HG02759 (cell line): ENCODE measurements around the gene AHCY.

ENCODE experiments used
- ATAC-seq: cut with Tn5 transposase; IDR thresholded peaks from one replicate; pipeline ENCODE4 v1.9.1; 2021; ENCODE audit warnings: mild to moderate bottlenecking, moderate library complexity; ENCODE audit not compliant: unreplicated experiment

Gene AHCY

DNA sequence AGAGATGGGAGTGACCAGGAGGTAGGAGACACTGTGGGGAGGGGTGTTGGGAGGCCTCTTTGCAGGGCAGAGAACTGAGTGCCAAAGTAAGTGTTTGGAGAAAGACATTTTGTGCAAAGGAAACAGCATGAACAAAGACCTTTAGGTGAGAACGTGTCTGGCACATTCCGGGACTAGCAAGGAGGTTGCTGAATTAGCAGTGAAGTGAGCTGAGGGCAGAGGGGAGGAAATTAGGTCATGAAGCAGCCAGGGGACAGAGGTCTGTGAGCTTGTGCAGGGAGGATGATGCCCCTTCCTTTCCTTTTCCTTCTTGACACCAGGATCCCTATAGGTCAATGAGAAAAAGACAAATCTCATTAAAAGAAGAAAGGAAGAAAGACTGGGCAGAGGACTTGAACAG is 21.4 kb upstream of the AHCY start:
- no peak for ATAC-seq

DNA sequence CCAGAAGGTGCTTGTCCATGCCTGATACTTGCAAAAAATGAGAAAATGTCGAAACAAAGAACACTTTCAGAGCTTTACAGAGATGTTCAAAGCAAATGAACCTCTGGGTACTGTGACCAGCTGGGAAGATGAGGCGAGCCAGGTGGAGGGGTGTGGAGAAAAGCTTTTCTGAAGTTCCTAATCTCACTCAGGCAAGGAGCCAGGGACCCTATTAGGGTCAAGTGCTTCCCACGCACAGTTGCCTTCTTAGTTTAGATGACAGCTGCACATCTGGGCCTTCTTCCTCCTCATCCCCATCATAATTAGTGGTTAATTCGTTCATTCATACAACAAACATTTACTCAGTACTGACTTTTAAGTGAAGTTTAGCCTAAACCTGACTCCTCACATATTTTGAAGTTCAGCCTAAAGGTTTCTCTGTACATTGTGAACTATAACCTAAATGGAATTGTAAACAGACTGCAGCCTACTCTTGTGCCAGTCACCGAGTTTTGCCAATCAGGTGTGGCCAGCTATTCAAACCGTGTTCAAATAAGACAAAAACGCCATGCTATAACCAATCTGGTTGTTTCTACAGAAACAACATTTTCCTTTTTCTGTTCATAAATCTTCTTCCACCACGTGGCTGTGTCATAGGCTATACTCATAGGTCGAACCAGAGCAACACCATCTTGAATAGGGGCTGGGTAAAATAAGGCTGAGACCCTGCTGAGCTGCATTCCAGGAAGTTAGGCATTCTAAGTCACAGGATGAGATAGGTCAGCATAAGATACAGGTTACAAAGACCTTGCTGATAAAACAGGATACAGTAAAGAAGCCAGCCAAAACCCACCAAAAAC is 19.3 kb upstream of the AHCY start:
- ATAC-seq, result no peak

DNA sequence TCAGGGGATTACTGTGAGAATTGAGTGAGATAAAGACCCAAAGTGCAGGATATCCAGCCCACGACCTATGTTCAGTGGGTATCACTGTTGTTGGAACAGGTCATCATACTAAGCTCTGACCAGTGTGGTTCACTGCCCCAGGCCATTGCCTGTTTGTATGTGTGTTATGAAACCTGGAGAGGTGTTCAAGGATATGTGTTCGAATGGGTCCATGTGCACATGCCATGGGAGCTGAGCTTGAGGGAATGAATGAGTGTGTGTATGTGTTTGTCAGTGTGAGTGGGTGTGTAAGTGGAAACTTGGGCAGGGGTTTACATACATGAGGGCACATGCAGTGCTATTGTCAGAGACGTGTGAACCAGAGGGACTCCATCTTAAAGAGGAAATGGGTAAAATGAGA is 17.7 kb upstream of the AHCY start:
- no peak for ATAC-seq

DNA sequence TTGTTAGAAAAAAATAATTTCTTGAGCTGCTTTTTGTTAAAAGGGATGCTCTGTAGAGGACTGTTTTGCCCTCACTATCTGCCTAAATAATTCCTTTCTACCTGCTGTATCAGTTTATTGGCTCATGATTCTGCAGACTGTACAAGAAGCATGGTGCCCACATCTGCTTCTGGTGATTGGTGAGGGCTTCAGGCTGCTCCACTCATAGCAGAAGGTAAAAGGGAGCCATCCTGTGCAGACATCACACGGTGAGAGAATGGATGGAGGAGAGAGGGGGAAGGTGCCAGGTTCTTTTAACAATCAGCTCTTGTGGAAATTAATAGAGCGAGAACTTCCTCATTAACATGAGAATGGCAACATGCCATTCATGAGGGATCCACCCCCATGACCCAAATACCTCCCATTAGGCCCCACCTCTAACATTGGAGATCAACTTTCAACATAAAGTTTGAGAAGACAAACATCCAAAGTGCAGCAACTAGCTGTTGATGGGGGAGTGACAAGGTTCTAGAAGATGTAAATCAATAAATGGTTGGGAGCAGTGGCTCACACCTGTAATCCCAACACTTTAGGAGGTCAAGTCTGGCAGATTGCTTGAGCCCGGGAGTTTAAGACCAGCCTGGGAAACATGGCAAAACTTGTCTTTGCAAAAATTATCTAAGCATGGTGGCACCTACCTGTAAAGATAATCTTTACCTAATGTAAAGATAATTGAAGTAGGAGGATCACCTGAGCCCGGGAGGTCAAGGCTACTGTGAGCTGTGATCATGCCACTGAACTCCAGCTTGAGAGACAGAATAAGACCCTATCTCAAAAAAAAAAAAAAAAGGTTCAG is 15.7 kb upstream of the AHCY start:
- no peak for ATAC-seq

DNA sequence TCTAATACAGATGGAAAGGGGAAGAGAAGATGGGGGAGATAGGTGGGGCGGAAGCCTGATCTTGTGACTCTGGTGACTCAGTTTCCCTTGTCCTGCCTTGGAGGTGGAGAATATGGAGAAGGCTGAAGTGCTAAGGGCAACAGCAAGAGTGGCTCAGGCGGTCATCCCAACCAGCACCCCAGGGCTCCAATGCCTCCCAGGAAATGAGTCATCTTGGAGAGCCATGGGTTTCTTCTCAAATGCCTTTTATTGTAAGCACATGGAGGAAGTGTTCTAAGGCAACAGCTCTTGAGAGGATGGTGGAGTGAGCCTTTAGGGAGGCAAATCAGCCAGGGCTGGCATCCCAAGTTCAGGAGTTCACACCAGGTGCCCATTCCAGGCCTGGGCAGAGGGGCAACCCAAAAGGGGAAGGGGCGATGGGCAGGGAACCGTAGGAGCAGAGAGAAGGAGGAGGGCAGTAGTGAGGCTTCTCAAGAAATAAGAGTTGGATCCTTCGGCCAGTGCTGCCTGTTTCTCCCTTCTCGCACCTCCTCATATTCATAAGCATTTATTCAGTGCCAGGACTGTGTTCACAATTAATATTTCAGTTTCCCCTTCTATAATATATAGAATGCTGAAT is 13.2 kb upstream of the AHCY start:
- no peak for ATAC-seq

DNA sequence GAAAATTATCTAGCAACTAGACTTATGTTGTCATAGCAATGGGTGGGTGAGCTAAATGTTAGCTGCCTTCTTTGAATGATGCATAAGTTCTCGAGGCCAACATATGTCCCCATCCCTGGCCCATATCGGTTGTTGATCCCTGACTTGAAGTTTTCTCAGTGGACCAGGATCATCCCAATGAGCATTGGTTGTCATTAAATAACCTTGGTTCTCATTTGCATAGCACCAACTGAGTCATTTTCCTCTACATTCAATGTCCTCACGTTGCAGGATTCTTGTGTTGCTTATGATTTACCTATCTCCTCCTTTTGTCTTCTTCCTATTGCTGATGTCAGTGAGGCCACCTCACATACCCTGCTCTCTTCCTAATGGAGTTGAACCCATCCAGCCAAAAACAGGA is 12.1 kb upstream of the AHCY start:
- ATAC-seq, result no peak

DNA sequence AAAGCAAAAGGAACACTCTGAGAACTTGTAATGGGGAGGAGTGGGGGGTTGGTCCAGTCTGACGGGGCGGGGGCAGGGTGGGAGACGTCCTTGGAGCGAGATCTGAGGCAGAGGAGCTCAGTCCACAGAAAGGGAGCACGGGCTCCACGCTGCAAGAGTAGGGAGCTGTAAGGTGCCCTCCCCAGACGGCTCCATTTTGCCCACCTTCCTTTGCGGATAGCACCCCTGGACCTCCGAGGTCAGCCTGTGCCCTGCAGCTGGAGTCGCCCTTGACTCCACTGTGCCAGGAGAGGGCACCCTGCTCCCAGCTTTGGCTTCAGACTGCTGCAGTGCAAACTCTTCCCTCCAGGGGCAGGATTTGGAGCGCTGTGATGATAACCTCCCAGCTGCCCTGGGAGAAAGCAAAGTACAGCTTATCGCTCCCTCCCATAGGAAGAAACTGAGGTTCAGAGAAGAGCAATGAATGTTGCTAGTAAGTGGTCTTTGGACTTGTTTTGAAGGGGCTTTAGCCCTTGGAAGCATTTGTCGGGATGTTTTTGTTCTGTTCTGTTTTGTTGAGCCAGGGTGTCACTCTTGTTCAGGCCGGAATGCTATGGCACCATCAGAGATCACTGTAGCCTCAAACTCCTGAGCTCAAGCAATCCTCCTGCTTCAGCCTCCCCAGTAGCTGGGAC is 9.5 kb upstream of the AHCY start:
- peak; percentile 85 for ATAC-seq

DNA sequence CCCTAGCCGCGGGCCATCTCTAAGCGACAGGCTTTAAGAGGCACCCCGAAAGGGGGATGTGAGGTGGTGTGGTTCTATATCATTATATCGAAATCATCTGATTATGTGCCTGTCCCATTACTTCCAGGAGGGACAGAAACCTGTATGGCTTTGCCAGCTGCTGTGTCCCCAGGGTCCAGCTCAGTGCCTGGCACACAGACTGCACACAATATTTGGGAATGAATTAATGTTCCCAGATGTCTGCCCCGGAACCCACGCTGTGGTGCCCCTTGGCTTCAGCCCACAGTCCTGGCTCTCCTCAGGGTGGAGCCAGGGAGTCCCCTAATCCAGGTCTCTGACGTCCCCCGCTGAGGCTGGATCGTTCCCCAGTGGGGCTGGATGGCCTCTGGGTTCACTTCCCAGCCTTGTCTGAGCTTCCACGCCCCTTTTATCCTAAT is 8.9 kb upstream of the AHCY start:
- ATAC-seq, result no peak

DNA sequence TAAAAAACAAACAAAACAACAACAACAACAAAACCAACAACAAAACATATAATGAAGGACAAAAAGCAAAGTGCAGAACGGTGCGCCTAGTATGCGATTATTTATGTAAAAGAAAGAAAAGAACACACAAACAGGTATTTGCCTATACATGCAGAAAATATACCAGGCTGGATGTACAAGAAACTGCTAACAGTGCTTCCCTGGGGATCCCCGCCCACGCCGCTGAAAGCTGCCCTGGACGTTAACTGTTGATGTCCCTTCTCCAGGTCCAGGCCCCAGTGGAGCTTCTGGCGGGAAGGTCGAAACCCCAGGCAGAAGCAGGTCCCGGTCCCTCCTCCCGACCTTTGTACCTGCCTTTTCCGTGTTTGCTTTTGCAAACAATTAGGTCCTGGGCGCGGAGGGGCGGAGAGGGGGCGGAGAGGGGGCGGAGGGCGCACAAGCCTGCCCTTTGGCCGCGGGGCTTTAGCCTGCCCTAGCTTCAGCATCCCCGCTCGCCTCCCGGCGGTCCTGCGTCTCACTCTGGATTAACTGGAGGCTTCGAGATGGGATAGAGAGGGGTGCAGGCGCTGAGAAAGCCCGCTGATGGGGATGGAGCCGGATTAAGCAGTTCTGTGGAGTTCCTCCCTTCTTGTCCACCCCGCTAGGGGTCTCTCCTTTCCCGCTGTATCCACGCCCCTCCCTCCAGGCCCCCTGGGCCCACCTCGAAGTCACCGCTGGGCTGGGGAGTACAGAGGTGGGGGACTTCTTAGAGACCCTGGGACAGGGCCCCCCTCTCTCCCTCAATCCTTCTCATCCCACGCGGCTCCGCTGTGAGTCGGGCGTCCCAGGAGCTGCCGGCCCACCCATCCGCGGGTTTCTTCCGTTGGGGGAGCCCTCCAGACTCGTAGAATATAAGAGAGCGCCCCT is 8.2 kb upstream of the AHCY start:
- ATAC-seq, result no peak

DNA sequence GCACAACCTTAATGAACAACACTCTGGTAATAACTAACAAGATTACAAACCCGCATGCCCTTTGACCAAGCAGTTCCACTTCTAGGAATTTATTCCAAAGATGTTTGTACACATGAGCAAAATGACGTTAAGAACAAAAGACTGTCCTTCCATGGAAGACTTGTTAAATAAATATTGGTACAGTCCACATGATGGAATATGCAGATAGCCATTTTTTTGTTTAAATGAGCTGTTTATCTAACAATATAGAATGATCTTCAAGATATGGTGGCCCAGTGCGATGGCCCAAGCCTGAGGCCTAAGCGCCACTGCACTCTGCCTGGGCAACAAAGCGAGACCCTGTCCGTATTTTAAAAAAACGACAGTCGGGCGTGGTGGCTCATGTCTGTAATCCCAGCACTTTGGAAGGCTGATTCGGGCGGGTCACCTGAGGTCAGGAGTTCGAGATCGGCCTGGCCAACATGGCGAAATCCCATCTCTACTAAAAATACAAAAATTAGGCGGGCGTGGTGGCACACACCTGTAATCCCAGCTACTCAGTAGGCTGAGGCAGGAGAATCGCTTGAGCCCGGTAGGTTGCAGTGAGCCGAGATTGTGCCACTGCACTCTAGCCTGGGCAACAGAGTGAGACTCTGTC is 7.4 kb upstream of the AHCY start:
- no peak for ATAC-seq

DNA sequence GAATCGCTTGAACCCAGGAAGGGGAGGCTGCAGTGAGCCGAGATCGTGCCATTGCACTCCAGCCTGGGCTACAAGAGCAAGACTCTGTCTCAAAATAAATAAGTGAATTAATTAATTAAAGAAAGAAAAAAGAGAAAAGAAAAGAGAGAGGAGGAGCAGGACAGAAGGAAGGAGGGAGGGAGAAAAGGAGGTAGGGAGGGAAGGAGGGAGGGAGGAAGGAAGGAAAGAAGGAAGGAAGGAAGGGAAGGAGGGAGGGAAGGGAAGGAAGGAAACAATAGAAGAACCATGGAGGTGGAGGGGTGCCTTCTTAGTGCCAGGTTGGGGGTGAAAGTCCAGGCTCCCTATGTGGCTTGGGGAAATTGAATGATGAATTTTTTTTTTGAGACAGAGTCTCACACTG is 6.5 kb upstream of the AHCY start:
- no peak for ATAC-seq

DNA sequence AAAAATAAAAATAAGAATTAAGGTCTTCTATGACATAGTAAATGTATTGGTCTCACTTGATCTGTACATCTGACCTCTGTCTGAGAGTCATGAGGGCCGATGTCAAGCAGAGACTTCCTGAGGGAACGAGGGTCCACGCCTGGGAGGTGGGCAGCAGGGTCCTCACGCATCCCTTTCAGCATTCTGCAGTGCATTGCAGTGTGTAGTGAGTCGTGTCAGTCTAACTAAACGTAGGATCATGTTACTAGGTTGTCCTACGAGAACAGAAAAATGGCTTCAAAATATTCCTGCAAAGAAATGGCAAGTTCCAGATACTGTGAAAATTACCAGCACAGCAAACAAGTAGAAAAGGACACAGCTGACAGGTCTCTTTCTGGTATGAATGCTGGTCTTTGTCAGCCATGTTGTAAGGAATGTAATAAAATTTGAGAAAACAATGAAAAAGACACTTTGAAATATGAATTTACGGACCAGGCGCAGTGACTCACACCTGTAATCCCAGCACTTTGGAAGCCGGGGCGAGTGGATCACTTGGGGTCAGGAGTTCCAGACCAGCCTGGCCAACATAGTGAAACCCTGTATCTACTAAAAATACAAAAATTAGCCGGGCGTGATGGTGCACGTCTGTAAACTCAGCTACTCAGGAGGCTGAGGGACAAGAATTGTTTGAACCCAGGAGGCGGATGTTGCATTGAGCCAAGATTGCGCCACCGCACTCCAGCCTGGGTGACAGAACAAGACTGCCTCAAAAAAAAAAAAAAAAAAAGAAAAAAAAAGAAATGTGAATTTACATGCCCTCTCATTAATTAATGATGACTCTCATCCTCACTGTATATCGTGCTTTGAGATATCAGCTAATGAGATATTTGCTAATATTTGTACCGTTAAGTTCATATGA is 2.4 kb upstream of the AHCY start:
- ATAC-seq, result no peak

DNA sequence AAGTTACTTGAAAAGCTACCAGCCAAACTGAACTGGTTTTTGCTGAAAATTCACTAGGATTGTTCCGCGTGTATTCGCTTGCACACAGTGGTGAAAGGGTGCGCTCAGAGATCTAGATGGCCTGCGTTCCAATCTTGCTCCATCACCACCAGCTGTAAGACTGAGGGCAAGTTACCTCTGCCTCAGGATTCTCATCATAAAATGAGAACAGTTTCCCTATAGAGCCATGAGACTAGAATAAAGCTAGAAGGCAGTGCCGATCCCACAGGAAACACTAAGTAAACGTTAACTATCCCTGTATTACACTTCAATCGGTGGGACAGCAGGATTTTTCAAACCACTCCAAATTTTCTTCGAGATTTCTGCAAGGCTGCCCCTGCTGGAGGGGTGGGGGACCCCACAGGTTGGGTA is 838 bp downstream of the AHCY start:
- no peak for ATAC-seq

DNA sequence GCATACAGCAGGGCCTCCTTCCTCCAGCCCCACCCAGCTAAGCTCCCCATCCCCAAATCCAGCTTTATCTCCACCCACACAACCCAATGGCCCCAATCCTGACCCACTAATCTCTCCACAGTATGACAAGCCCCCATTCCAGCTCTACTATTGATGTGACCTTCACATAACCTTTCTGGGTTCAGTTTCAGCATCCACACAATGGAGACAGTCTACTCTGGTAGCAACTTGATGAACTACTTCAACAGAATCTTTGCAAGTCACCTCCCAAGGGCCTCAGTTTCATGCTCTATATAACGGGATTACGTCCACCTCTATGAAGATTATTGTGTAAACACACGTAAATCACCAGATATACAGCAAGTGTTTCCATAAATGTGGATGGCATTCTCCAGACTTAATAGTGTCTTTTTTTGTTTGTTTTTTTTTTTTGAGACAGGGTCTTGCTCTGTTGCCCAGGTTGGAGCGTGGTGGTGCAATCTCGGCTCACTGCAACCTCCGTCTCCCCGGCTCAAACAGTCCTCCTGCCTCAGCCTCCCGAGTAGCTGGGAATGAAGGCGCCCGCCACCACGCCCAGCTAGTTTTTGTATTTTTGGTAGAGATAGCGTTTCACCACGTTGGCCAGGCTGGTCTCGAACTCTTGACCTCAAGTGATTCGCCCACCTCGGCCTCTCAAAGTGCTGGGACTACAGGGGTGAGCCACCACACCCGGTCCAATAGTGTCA is 1.4 kb downstream of the AHCY start:
- no peak for ATAC-seq

DNA sequence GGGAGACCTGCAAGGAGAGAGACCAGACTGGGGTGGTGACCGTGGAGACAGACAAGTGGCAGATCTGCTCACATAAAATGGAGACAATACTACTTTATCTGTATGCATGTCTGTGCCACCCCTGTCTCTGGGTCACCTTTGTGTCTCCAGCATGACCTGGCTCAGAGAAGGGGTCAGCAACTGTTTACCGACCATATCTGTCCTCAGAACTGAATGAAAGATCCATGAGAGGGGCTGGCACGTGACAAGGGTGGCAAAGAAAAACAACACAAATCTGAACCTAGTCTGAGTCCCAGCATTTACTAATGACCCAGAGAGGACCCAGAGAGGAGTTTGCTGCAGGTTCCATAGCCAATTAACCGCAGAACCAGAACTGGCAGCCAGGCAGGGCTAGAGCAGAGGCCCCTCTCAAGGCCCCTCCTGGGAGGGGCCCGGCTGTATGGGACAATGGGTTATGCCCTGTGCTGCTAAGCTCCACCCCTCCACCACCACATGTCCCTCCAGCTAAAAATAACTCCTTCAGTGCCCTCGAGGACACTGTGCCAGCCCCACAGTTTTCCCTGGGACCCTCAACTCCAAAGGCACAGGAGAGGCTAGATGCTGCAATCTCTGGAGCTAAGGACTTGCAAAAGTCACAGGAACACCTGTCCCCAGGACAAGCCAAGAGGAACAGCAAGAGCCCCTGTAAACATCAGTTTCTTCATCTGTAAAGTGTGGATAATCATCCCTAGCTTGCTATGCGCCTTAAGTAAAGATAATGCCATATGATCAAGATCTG is 2.2 kb downstream of the AHCY start:
- ATAC-seq, result no peak

DNA sequence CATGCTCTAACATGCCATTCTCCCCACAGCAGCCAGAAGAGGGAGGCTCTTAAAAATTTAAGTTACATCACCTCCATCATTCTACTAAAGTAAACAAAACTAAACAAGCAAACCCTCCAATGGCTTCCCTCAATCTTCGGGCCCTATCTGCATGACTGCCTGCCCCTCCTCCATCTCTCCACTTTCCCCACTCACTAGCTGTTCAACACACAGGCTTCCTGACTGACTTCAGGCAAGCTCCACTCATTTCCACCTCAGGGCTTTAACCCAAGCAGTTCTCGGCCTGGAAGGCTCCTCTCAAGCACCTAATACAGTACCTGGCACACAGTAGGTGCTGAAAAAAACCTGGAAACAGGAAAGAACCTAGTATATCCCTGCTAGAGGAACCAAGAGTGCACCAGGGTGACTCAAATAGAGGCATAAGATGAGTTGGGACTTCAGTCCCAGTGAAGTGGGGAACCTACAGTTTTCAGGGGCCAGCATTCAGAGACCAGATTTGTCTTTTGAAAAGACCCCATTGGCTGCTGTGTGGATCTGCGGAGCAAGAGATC is 2.8 kb downstream of the AHCY start:
- ATAC-seq, result no peak
